GM21423 (cell line): ENCODE data around the gene KCNMA1.
"Not testable (repeated sequence)": the region's sequence is repeated elsewhere in the genome, so short reads cannot be mapped to it uniquely, and the experiment has no call there.

ENCODE experiments used
- ATAC-seq: cut with Tn5 transposase; IDR thresholded peaks from one replicate; pipeline ENCODE4 v1.9.1; 2021; ENCODE audit warnings: mild to moderate bottlenecking, moderate library complexity; ENCODE audit not compliant: unreplicated experiment

The KCNMA1 gene

GRCh38 chr10:77428691-77429395 is 208.8 kb downstream of the KCNMA1 start:
- ATAC-seq: no peak

- no peak for ATAC-seq
These were observed 213.4 kb downstream of the KCNMA1 start for GRCh38 chr10:77424257-77424656.

GRCh38 chr10:77422491-77423338 is 214.9 kb downstream of the KCNMA1 start:
- ATAC-seq: no peak

GRCh38 chr10:77421591-77421990 is 216.0 kb downstream of the KCNMA1 start:
- no peak for ATAC-seq

- ATAC-seq: no peak
These were observed 216.6 kb downstream of the KCNMA1 start for GRCh38 chr10:77420947-77421523.

- no peak for ATAC-seq
These were observed 217.6 kb downstream of the KCNMA1 start for GRCh38 chr10:77419979-77420378.

GRCh38 chr10:77419056-77419455 is 218.6 kb downstream of the KCNMA1 start:
- no peak for ATAC-seq

GRCh38 chr10:77417806-77418640 is 219.6 kb downstream of the KCNMA1 start:
- ATAC-seq: no peak

GRCh38 chr10:77417359-77417758 is 220.2 kb downstream of the KCNMA1 start:
- ATAC-seq: no peak

- ATAC-seq: no peak
These were observed 221.1 kb downstream of the KCNMA1 start for GRCh38 chr10:77416311-77417135.

- no peak for ATAC-seq
These were observed 222.2 kb downstream of the KCNMA1 start for GRCh38 chr10:77415313-77415960.

GRCh38 chr10:77413231-77413630 is 224.4 kb downstream of the KCNMA1 start:
- ATAC-seq: no peak

- not testable (repeated sequence) for ATAC-seq
These were observed 225.0 kb downstream of the KCNMA1 start for GRCh38 chr10:77412573-77413133.

GRCh38 chr10:77411805-77412204 is 225.8 kb downstream of the KCNMA1 start:
- no peak for ATAC-seq

- no peak for ATAC-seq
These were observed 227.1 kb downstream of the KCNMA1 start for GRCh38 chr10:77410523-77410922.

- ATAC-seq: no peak
These were observed 227.7 kb downstream of the KCNMA1 start for GRCh38 chr10:77409697-77410471.

- ATAC-seq: no peak
These were observed 229.3 kb downstream of the KCNMA1 start for GRCh38 chr10:77408259-77408658.

- ATAC-seq: no peak
These were observed 230.7 kb downstream of the KCNMA1 start for GRCh38 chr10:77406764-77407430.
